OCI-M2 (cell line): Measurements from ENCODE around the gene UBE2U.
"Not testable (repeated sequence)": the region's sequence is repeated elsewhere in the genome, so short reads cannot be mapped to it uniquely, and the experiment has no call there.

ENCODE experiments used
- DNase-seq: peaks from one replicate; lab custom pipeline; 2025; ENCODE audit not compliant: unreplicated experiment; lab: John Stamatoyannopoulos, UW

UBE2U gene

GRCh38 chr1:64236541-64236954 lies 33.1 kb downstream of the UBE2U start:
- DNase-seq = no peak

DNA sequence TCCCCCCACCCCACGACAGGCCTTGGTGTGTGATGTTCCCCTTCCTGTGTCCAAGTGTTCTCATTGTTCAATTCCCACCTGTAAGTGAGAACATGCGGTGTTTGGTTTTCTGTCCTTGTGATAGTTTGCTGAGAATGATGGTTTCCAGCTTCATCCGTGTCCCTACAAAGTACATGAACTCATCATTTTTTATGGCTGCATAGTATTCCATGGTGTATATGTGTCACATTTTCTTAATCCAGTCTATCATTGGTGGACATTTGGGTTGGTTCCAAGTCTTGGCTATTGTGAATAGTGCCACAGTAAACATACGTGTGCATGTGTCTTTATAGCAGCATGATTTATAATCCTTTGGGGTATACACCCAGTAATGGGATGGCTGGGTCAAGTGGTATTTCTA lies 36.1 kb downstream of the UBE2U start:
- not testable (repeated sequence) for DNase-seq

DNA sequence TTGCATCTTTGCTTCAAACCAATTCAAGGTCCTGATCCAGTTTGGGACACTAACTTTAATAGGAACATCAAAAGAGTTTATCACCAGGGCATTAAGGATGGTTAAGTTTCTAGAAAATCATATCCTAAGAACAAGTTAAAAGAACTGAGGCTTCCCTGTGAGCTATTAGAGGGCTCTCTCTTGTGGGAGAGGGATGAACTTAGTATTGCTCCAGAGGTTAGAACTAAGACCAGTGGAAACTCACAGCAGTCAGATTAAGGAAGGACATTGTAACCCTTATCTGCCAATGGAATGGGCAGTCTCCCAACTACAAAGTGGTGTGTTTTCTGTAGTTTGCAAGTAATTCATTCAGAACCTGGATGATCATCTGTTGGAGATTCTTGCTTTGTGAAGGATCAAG lies 36.8 kb downstream of the UBE2U start:
- no peak for DNase-seq

DNA sequence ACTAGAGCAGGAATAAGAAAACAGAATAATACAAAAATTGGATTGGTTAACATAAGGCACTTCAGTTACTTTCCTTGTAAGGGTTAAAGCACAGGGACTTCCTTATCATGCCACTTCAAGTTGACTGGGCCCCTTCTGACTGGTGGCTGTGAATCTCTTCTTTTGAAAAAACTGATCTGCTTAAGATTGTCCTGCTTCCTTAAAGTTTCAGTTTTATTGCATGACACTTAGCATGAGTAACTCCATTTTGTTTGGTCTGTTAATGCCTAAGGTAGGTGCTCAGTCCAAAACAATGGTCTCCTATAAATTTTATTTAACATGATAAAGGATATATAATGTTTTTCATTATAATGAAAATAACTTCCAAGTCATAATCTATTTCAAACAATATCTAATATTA lies 37.6 kb downstream of the UBE2U start:
- no peak for DNase-seq

DNA sequence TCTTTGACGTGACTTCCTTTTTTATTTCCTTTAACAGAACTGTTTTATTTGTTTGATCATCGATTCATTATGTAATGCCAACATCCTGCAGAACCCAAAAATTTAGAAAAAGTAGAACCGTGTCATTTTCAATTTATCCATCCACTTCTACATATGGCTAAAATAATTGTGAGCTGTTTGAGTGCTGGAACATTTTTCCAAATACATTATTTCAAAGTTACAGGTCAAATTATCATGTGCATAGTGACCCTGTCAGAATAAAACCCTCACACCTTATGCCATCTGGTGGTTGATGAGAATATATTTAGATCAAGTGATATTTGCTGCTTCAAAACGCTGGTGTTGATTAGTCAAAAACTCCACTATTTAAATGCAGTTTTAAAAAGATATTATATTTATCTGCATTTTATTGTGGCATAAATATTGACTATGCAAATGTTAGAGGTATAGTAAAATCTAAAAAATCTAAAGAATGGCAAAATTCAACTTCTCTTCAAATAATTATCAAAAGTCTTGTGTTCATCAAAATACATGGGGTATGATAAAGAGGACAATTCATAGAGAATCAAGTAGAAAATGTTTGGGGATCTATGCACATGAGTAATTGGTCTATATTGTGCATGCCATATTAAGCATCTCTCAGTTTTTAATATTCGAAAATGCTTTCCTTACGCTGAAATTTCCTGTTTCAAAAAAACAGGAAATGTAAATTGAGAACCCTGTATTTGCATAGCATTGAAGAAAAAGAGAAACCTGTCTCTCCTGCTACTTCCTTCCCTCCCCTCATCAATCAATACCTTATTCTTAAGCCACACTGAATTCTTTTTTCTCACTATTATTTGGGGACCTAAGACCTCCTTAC lies 39.7 kb downstream of the UBE2U start:
- no peak for DNase-seq

DNA sequence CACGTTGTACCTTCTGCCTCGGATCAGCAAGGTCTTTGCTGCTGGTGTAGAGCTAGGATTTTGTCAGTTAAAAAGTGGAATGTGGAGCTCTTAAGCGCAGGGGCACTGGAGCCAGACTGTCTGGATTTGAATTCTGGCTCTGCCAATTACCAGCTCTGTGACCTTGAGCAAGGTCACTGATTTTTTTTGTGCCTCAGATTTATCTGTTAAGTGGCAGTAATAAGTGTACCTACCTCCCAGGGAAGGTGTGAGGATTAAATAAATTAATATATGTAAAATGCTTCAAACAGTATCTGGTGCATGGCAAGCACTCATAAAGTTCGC lies 40.3 kb downstream of the UBE2U start:
- no peak for DNase-seq

DNA sequence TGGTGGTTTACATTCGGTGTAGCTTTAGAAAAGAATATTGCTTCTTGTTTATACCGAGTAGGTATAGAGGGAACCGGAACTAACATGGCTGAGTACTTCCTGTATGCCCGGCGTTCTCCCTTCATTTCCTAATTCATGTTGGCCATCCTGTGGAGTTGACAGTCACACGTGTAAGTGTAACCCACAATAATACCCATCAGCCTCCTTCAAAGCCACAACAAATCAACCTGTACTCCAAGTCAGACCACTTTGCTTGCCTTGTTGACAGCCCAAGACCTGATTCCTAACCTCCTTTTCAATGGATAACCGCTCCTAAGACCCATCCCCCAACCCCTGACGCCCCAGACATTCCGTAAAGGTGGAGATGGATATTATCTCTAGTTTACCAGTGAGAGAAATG lies 42.1 kb downstream of the UBE2U start:
- DNase-seq = no peak

DNA sequence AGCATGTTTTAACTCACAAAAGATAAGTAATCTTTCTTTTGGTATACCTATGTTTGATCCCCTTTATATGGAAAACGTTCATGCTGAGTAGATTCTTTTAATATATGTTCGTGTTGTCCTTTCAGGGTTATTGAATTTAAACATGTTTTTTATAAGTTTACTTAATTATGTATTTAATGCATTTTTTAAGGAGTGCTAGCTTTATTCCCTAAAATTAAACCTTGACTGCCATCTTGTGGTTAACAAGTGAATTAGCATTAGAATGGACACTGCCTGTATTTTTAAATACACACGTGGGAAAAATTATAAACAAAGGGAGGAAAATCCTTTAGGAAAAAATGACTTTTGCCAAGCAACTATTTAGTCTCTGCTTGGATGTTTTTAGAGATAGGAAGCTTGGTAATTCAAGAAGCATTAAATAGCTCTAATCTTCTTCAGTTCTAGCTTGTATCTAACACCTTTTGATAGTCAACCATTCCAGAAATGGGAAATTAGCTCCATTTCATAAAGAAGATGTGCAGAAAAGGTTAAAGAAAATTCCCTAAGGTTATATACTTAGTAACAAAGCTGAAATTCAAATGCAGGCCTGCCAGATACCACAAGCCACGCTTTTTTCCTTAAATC lies 43.0 kb downstream of the UBE2U start:
- no peak for DNase-seq

DNA sequence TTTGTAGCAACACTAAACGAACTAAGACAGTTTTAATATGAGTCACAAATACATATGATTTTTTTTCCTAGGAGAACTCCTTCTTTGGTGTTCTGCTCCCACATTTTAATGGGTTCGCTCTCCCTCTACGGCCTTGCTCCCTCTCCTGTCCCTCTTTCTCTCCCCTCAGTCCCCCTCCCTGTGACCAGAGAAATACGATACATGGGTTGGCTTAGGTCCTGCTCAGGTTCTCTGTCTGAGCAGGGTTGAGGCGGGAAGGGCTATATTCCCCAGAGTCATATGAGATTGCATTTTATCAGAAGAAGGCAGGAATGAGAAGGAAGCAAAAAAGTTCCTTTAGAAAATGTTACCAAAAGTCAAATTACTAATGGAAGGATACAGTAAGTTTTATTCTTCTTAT lies 44.6 kb downstream of the UBE2U start:
- DNase-seq = no peak

- DNase-seq = not testable (repeated sequence)
Measured at GRCh38 chr1:64250472-64250871, 47.0 kb downstream of the UBE2U start.

DNA sequence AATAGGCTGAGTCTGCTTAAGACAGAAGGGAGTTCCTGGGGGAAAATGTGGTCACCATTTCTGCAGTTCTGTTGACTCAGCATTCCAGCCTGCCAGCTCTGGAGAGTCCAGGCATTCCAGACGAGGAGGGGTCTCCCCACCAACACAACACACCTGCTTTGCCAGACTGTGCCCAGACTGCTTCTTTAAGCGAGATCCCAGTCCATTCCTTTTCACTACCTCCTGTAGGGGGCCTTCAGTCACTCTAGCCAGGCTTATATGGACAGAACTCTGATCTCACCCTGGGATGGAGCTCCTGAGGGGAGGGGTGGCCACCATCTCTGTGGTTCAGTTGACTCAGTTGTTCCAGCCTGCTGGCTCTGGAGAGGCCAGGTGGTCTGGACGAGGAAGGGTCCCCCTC lies 48.5 kb downstream of the UBE2U start:
- DNase-seq = no peak

DNA sequence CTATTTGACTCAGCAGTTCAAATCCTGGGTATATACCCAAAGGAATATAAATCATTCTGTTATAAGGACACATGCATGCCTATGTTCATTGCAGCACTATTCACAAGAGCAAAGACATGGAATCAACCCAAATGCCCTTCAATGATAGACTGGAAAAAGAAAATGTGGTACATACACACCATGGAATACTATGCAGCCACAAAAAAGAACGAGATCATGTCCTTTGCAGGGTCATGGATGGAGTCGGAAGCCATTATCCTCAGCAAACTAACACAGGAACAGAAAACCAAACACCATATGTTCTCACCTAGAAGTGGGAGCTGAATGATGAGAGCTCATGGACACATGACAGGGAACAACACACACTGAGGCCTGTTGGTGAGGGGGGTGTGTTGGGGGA lies 53.8 kb downstream of the UBE2U start:
- not testable (repeated sequence) for DNase-seq

DNA sequence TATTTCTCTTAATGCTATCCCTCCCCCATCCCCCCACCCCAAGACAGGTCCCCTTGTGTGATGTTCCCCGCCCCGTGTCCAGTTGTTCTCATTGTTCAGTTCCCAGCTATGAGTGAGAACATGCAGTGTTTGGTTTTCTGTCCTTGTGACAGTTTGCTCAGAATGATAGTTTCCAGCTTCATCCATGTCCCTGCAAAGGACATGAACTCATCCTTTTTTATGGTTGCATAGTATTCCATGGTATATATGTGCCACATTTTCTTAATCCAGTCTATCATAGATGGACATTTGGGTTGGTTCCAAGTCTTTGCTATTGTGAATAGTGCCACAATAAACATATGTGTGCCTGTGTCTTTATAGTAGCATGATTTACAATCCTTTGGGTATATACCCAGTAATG lies 55.0 kb downstream of the UBE2U start:
- DNase-seq = not testable (repeated sequence)

- no peak for DNase-seq
Measured at GRCh38 chr1:64263335-64263734, 59.9 kb downstream of the UBE2U start.

DNA sequence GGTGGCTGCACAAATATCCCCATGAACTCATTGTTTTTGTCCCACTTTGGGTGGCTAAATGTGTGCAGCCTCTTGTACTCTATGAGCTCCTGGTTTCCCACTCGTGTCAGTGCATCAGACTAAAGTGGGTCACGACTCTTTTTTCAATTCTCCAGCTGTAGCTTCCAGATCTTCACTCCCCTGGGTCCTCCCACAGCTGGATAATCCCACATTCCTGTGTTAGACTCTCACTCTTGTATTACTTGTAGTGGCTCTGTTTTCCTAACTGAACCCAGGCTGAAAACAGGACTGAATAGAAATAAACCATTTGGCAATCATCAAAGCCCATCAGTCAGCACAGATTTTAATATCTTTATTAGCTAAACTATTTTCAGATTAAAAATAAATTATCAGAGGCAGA lies 60.4 kb downstream of the UBE2U start:
- no peak for DNase-seq

- DNase-seq = no peak
Measured at GRCh38 chr1:64265141-64265540, 61.7 kb downstream of the UBE2U start.

DNA sequence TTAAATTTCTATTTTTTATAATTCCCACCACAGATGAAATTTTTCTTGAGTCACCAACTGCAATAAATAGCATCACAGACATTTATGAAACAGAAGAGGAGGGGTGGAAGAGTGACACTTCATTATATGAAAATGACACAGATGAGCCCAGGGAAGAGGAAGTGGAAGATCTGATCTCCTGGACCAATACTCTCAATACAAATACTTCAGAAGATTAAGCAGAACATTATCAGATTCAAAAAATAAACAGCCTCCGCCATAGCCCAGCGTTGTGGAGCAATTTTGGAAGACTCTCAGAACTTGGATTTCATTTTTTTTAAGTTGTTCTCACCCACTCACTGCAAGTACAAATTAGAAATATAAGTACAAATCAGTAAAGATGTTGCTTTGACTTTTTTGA lies 63.6 kb downstream of the UBE2U start:
- DNase-seq = no peak

GRCh38 chr1:64268653-64269557 lies 65.5 kb downstream of the UBE2U start:
- peak; percentile 18 for DNase-seq

DNA sequence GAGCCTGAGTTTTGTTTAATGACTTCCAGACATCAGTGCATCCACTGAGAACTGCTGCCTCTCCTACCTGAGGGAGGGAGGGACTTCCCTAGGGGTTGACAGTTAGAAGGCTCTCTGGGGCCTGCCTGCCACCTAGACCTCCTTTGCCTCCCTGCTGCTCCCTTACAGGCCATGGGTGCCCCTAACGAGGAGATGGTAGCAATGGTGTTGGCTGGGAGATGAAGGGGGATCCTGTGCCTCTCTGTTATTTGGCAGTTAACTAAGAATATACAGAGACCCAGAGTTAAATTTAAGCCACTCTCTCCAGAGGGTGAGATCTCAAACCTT lies 66.1 kb downstream of the UBE2U start:
- DNase-seq = no peak

GRCh38 chr1:64280001-64280400 lies 76.6 kb downstream of the UBE2U start:
- DNase-seq = no peak

DNA sequence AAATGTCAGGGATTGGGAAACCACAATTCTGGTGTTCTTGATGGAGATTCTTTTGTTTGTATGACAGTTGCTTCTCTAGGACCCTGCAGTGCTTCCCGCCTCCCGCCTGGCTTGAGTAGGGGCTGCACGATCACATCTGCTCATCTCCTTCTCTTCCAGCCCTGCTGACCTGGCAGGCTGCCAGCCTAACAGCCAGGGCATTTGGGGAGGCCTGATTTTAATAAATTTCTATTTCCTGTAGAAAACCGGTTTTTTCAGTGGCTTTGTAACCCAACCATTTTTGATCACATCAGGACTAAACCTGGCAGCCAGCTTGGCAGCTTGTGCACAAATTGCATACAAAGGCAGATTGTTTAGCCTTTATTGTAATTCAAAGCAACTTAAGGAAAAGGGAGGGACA lies 78.9 kb downstream of the UBE2U start:
- no peak for DNase-seq

DNA sequence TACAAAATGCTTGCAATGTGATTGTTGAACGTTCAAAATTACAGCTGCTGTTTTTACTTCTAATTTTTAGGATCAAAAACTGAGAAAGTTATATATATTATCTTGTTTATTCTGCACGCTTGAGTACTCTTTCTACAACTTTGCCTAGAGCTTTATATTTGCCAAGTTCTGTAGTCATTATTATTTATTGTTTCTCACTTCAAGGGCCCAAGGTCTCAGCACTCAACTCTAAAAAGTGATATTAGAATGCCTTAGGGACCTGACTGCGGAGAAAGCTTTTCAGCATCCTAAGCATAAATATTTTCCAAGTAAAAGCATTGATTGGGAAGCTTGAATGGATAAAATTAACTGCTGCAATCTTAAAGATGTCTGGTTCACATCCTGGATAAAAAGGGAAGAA lies 83.6 kb downstream of the UBE2U start:
- DNase-seq = no peak
